ENCODE measurements around the gene TRPM3. TPM values are rescaled to one million over a fixed set of nuclear protein-coding genes. Genes with fewer than 3 reads are reported as not detected.

The TRPM3 gene
- total and polyA plus RNA-seq, 12 donors = 0.27 to 5.3 (median 1.8) TPM

GRCh38 chr9:70813141-70813540 lies 308.3 kb downstream of the TRPM3 start:
- 94 to 99% (median 95%) methylated on average over 2 of the region's 2 CpGs for WGBS, 4 donors
- intact Hi-C loops (cut with DNase I) = no loop called here
- Histone ChIP-seq H3K4me3 (no peak overlapping the region), H3K27me3 (no peaks in the 10 kb centered on the region), H3K9me3 (replicated peaks in 1 of 3) (no peaks in the 10 kb centered on the region), H3K4me1 (replicated peaks in 1 of 2) (no peaks in the 10 kb centered on the region), H3K36me3 (replicated peaks in 1 of 2) (no peaks in the 10 kb centered on the region), H3K27ac (no peak overlapping the region)
- TF ChIP-seq CTCF (IDR thresholded peaks at IDR 0.05) (no peak), POLR2A (IDR thresholded peaks at IDR 0.05) (no peak)
- DNase-seq = no peak

- 0 to 89% (median 79%) methylated on average over 1 of the region's 1 CpG for WGBS, 4 donors
- Histone ChIP-seq H3K4me3 (no peak overlapping the region), H3K36me3 (replicated peaks in 1 of 2) (no peaks in the 10 kb centered on the region), H3K9me3 (replicated peaks in 1 of 3) (no peaks in the 10 kb centered on the region), H3K4me1 (replicated peaks in 1 of 2) (no peaks in the 10 kb centered on the region), H3K27me3 (no peaks in the 10 kb centered on the region), H3K27ac (no peak overlapping the region)
- intact Hi-C loops (cut with DNase I) = no loop called here
- TF ChIP-seq CTCF (IDR thresholded peaks at IDR 0.05) = no peak
- no peak for TF ChIP-seq POLR2A (IDR thresholded peaks at IDR 0.05)
- no peak for DNase-seq
Measured at GRCh38 chr9:70811638-70812037, 309.8 kb downstream of the TRPM3 start.

GRCh38 chr9:70806875-70807274 lies 314.5 kb downstream of the TRPM3 start:
- no peaks in the 10 kb centered on the region for H3K9me3 ChIP-seq (replicated peaks in 1 of 3)
- no peaks in the 10 kb centered on the region for H3K36me3 ChIP-seq (replicated peaks in 1 of 2)
- H3K27me3 ChIP-seq = no peaks in the 10 kb centered on the region
- no peak for TF ChIP-seq POLR2A (IDR thresholded peaks at IDR 0.05)
- TF ChIP-seq CTCF (IDR thresholded peaks at IDR 0.05) = no peak
- no peaks in the 10 kb centered on the region for H3K4me1 ChIP-seq (replicated peaks in 1 of 2)
- intact Hi-C loops (cut with DNase I) = no loop called here
- 81 to 85% (median 84%) methylated on average over 2 of the region's 2 CpGs for WGBS, 4 donors
- no peak overlapping the region for H3K4me3 ChIP-seq
- no peak for DNase-seq
- H3K27ac ChIP-seq = no peak overlapping the region

- intact Hi-C loops (cut with DNase I) = no loop called here
- Histone ChIP-seq H3K9me3 (replicated peaks in 1 of 3) (no peaks in the 10 kb centered on the region), H3K36me3 (replicated peaks in 1 of 2) (no peaks in the 10 kb centered on the region), H3K27me3 (no peaks in the 10 kb centered on the region), H3K4me1 (replicated peaks in 1 of 2) (no peaks in the 10 kb centered on the region), H3K4me3 (no peak overlapping the region), H3K27ac (no peak overlapping the region)
- TF ChIP-seq CTCF (IDR thresholded peaks at IDR 0.05) = no peak
- DNase-seq = peak in 1 of 7 donors; percentile 1
- 73 to 87% (median 79%) methylated on average over 6 of the region's 6 CpGs for WGBS, 4 donors
Measured at GRCh38 chr9:70805949-70806348, 315.5 kb downstream of the TRPM3 start.

Measured in adrenal gland (tissue), 12 donors.